ENCODE measurements around the gene RMND5A.

The RMND5A gene

DNA sequence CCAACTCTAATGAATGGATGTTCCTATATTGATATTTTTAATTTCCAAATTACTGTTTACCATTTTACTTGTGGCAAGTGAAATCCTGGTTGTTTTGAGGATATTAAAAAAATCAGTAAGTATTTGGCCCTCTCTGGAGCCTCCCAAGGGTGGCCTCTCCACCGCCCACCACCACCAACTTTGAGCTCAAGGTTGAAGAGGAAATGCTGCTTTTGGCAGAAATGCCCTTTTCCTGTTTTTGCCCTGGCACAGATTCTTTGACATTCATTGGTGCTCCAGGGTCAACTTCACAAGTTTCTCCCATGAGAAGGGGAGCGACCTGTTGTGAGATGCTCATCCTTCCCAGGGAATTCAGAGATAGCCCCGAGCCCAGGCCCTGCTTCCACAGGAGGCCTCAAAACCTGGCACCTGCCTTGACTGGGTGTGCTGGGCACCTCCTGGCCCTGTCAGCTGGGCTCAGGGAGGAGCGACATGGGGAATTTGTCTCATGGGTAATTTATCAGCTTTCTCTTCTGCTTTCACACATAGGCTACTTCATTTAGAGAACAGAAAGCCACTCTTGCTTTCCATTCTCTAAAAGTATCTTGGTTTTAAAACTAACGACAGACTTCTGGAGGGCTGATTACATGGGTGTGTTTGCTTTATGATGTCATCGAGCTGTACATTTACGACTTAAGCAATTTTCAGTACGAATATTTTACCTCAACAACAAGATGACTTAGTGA is 63.7 kb downstream of the RMND5A start:
- H3K4me3 ChIP-seq (ENCODE audit: low read depth, low read length), result no peak overlapping the region
- H4K12ac ChIP-seq (ENCODE audit: low read depth, low read length), result no peak overlapping the region
- H2AFZ ChIP-seq (ENCODE audit: insufficient read depth, low read length, poor library complexity), result no peak overlapping the region
- no peak overlapping the region for H3K14ac ChIP-seq (ENCODE audit: low read length)
- no peak overlapping the region for H3K27ac ChIP-seq (ENCODE audit: low read depth, low read length)
- no peaks in the 10 kb centered on the region for H3K4me1 ChIP-seq (ENCODE audit: control insufficient read depth in 1 of 2, insufficient read depth in 2 of 2, low read length in 2 of 2)
- H3K23ac ChIP-seq (ENCODE audit: low read length), result no peak overlapping the region
- H3K4me2 ChIP-seq (ENCODE audit: low read length), result no peak overlapping the region
- H3K18ac ChIP-seq (ENCODE audit: low read length), result no peak overlapping the region
- H2BK120ac ChIP-seq (ENCODE audit: insufficient read depth, low read length, poor library complexity), result no peak overlapping the region
- H3K79me2 ChIP-seq (ENCODE audit: control insufficient read depth, insufficient read depth, low read length, poor library complexity), result no peaks in the 10 kb centered on the region
- no peak overlapping the region for H3K9ac ChIP-seq (ENCODE audit: low read length)
- no peak overlapping the region for H3K4ac ChIP-seq (ENCODE audit: low read depth, low read length)
- no peak overlapping the region for H2AK5ac ChIP-seq (ENCODE audit: low read length)
- H4K8ac ChIP-seq (ENCODE audit: low read depth, low read length), result no peak overlapping the region
- no peak overlapping the region for H2BK5ac ChIP-seq (ENCODE audit: low read depth, low read length, poor library complexity)
- DNase-seq, result no peak
- H3K27me3 ChIP-seq (ENCODE audit: insufficient read depth, low read length), result peaks cover 10% of the 10 kb centered on the region
- no peak overlapping the region for H2BK12ac ChIP-seq (ENCODE audit: low read length)
- no peaks in the 10 kb centered on the region for H3K79me1 ChIP-seq (ENCODE audit: low read length)
- whole genome bisulfite sequencing (ENCODE audit: extremely low coverage, insufficient coverage, insufficient read length), result no CpG with 5 or more reads among the region's 8 CpGs
- no peak overlapping the region for H4K91ac ChIP-seq (ENCODE audit: low read depth, low read length)
- H3K9me3 ChIP-seq (ENCODE audit: insufficient read depth, low read depth, low read length), result peaks cover 3% of the 10 kb centered on the region
- no peaks in the 10 kb centered on the region for H3K36me3 ChIP-seq (ENCODE audit: control insufficient read depth in 1 of 2, insufficient read depth in 2 of 2, low read length in 2 of 2)

GRCh38 chr2:86785456-86785855 is 65.4 kb downstream of the RMND5A start:
- no peak overlapping the region for H3K4me2 ChIP-seq (ENCODE audit: low read length)
- no peak overlapping the region for H2BK5ac ChIP-seq (ENCODE audit: low read depth, low read length, poor library complexity)
- H4K12ac ChIP-seq (ENCODE audit: low read depth, low read length), result no peak overlapping the region
- no peak overlapping the region for H2BK120ac ChIP-seq (ENCODE audit: insufficient read depth, low read length, poor library complexity)
- H3K9me3 ChIP-seq (ENCODE audit: insufficient read depth, low read depth, low read length), result peaks cover 10% of the 10 kb centered on the region
- no peak overlapping the region for H3K14ac ChIP-seq (ENCODE audit: low read length)
- H4K8ac ChIP-seq (ENCODE audit: low read depth, low read length), result no peak overlapping the region
- no peaks in the 10 kb centered on the region for H3K79me2 ChIP-seq (ENCODE audit: control insufficient read depth, insufficient read depth, low read length, poor library complexity)
- H4K91ac ChIP-seq (ENCODE audit: low read depth, low read length), result no peak overlapping the region
- H3K36me3 ChIP-seq (ENCODE audit: control insufficient read depth in 1 of 2, insufficient read depth in 2 of 2, low read length in 2 of 2), result no peaks in the 10 kb centered on the region
- peak in 1 of 2 donors; percentile 23 for DNase-seq
- no CpG with 5 or more reads among the region's 9 CpGs for WGBS (ENCODE audit: extremely low coverage, insufficient coverage, insufficient read length)
- H3K27ac ChIP-seq (ENCODE audit: low read depth, low read length), result no peak overlapping the region
- H3K4ac ChIP-seq (ENCODE audit: low read depth, low read length), result no peak overlapping the region
- peaks cover 27% of the 10 kb centered on the region for H3K27me3 ChIP-seq (ENCODE audit: insufficient read depth, low read length)
- no peak overlapping the region for H2AK5ac ChIP-seq (ENCODE audit: low read length)
- no peak overlapping the region for H3K23ac ChIP-seq (ENCODE audit: low read length)
- no peak overlapping the region for H3K18ac ChIP-seq (ENCODE audit: low read length)
- peaks cover 0 to 3% of the 10 kb centered on the region in 2 experiments for H3K4me1 ChIP-seq (ENCODE audit: control insufficient read depth in 1 of 2, insufficient read depth in 2 of 2, low read length in 2 of 2)
- no peak overlapping the region for H2BK12ac ChIP-seq (ENCODE audit: low read length)
- H3K4me3 ChIP-seq (ENCODE audit: low read depth, low read length), result no peak overlapping the region
- H3K9ac ChIP-seq (ENCODE audit: low read length), result no peak overlapping the region
- H3K79me1 ChIP-seq (ENCODE audit: low read length), result no peaks in the 10 kb centered on the region
- H2AFZ ChIP-seq (ENCODE audit: insufficient read depth, low read length, poor library complexity), result no peak overlapping the region

DNA sequence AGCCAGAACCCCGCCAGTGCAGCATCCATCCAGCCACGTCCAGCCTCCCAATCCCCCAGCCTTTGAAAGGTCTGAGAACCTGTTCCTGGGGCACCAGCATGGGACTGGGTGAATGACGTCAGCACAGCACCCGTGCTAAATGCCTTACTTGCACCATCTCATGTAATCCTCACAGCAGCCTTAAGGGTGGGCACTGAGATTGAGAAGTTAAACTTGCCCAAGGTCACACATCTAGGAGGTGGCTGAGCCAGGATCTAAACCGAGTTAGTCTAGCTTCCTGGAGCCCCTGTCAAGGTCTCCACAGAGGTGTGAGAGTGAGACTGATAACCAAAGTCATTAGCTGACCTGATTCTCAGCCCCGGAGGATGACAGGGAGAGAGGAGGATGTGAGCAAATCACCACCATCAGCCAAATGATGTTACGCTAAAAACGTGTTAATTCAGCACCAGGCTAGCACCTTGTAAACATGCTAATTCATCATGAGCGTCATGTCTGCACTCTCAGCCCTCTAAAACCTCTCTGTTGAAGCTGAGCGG is 66.0 kb downstream of the RMND5A start:
- Histone ChIP-seq H2BK120ac (ENCODE audit: insufficient read depth, low read length, poor library complexity) (no peak overlapping the region), H3K79me2 (ENCODE audit: control insufficient read depth, insufficient read depth, low read length, poor library complexity) (no peaks in the 10 kb centered on the region), H4K12ac (ENCODE audit: low read depth, low read length) (no peak overlapping the region), H3K27me3 (ENCODE audit: insufficient read depth, low read length) (peaks cover 32% of the 10 kb centered on the region), H3K9me3 (ENCODE audit: insufficient read depth, low read depth, low read length) (peaks cover 10% of the 10 kb centered on the region), H2BK5ac (ENCODE audit: low read depth, low read length, poor library complexity) (no peak overlapping the region), H3K4me3 (ENCODE audit: low read depth, low read length) (no peak overlapping the region), H2BK12ac (ENCODE audit: low read length) (no peak overlapping the region), H3K18ac (ENCODE audit: low read length) (no peak overlapping the region), H3K36me3 (ENCODE audit: control insufficient read depth in 1 of 2, insufficient read depth in 2 of 2, low read length in 2 of 2) (no peaks in the 10 kb centered on the region), H3K4me1 (ENCODE audit: control insufficient read depth in 1 of 2, insufficient read depth in 2 of 2, low read length in 2 of 2) (peaks cover 0 to 6% of the 10 kb centered on the region in 2 experiments), H3K79me1 (ENCODE audit: low read length) (no peaks in the 10 kb centered on the region), H3K4me2 (ENCODE audit: low read length) (no peak overlapping the region), H2AFZ (ENCODE audit: insufficient read depth, low read length, poor library complexity) (no peak overlapping the region), H3K14ac (ENCODE audit: low read length) (no peak overlapping the region), H4K8ac (ENCODE audit: low read depth, low read length) (no peak overlapping the region), H3K4ac (ENCODE audit: low read depth, low read length) (no peak overlapping the region), H4K91ac (ENCODE audit: low read depth, low read length) (no peak overlapping the region), H3K9ac (ENCODE audit: low read length) (no peak overlapping the region), H2AK5ac (ENCODE audit: low read length) (no peak overlapping the region), H3K23ac (ENCODE audit: low read length) (no peak overlapping the region), H3K27ac (ENCODE audit: low read depth, low read length) (no peak overlapping the region)
- no CpG with 5 or more reads among the region's 10 CpGs for WGBS (ENCODE audit: extremely low coverage, insufficient coverage, insufficient read length)
- DNase-seq, result peak in 1 of 2 donors; percentile 45

- no peaks in the 10 kb centered on the region for H3K79me1 ChIP-seq (ENCODE audit: low read length)
- no peak overlapping the region for H3K4me2 ChIP-seq (ENCODE audit: low read length)
- no peak overlapping the region for H3K14ac ChIP-seq (ENCODE audit: low read length)
- no peak overlapping the region for H3K4me3 ChIP-seq (ENCODE audit: low read depth, low read length)
- no peak overlapping the region for H2AFZ ChIP-seq (ENCODE audit: insufficient read depth, low read length, poor library complexity)
- no peak overlapping the region for H2AK5ac ChIP-seq (ENCODE audit: low read length)
- no peak overlapping the region for H2BK12ac ChIP-seq (ENCODE audit: low read length)
- peaks cover 43% of the 10 kb centered on the region for H3K27me3 ChIP-seq (ENCODE audit: insufficient read depth, low read length)
- H3K9me3 ChIP-seq (ENCODE audit: insufficient read depth, low read depth, low read length), result peaks cover 13% of the 10 kb centered on the region
- no peak overlapping the region for H4K91ac ChIP-seq (ENCODE audit: low read depth, low read length)
- no peaks in the 10 kb centered on the region for H3K79me2 ChIP-seq (ENCODE audit: control insufficient read depth, insufficient read depth, low read length, poor library complexity)
- H2BK5ac ChIP-seq (ENCODE audit: low read depth, low read length, poor library complexity), result no peak overlapping the region
- H2BK120ac ChIP-seq (ENCODE audit: insufficient read depth, low read length, poor library complexity), result no peak overlapping the region
- no peak overlapping the region for H3K4ac ChIP-seq (ENCODE audit: low read depth, low read length)
- no peak overlapping the region for H3K9ac ChIP-seq (ENCODE audit: low read length)
- WGBS (ENCODE audit: extremely low coverage, insufficient coverage, insufficient read length), result no CpG with 5 or more reads among the region's 2 CpGs
- no peak overlapping the region for H3K18ac ChIP-seq (ENCODE audit: low read length)
- H3K4me1 ChIP-seq (ENCODE audit: control insufficient read depth in 1 of 2, insufficient read depth in 2 of 2, low read length in 2 of 2), result peaks cover 0 to 8% of the 10 kb centered on the region in 2 experiments
- DNase-seq, result no peak
- no peak overlapping the region for H4K12ac ChIP-seq (ENCODE audit: low read depth, low read length)
- H3K27ac ChIP-seq (ENCODE audit: low read depth, low read length), result no peak overlapping the region
- H4K8ac ChIP-seq (ENCODE audit: low read depth, low read length), result no peak overlapping the region
- no peaks in the 10 kb centered on the region for H3K36me3 ChIP-seq (ENCODE audit: control insufficient read depth in 1 of 2, insufficient read depth in 2 of 2, low read length in 2 of 2)
- no peak overlapping the region for H3K23ac ChIP-seq (ENCODE audit: low read length)
These were observed 67.6 kb downstream of the RMND5A start for GRCh38 chr2:86787736-86788135.
